Esophagus muscularis mucosa (tissue), 4 donors: ENCODE results near the gene SMIM5. TPM values are rescaled to one million over a fixed set of nuclear protein-coding genes. Genes with fewer than 3 reads are reported as not detected.

Experiments
- DNase-seq: peaks from one replicate; pipeline ENCODE4 v3.0.0-alpha.2; 2017; ENCODE audit errors: extremely low spot score
- H3K27ac ChIP-seq, 4 donors: fragments of 200-600 bp; sonication (generic); replicated peaks in 1 of 4; 1 replicate in 3 of 4; 2 replicates in 1 of 4; pipeline ENCODE4 v1.5.1; 2016 to 2019; ENCODE audit warnings: mild to moderate bottlenecking in 1 of 4
- H3K27me3 ChIP-seq, 4 donors: fragments of 200-600 bp; sonication (generic); one replicate each; pipeline versions ENCODE4 v1.5.1 to v1.6.0; 2016 to 2019
- H3K36me3 ChIP-seq, 4 donors: fragments of 200-600 bp; sonication (generic); one replicate each; pipeline ENCODE4 v1.5.1; 2016 to 2019
- H3K4me1 ChIP-seq, 4 donors: fragments of 200-600 bp; sonication (generic); one replicate each; pipeline ENCODE4 v1.5.1; 2016 to 2019
- H3K4me3 ChIP-seq, 4 donors: fragments of 200-600 bp; sonication (generic); 1 replicate in 2 of 4; 2 replicates in 2 of 4; pipeline ENCODE4 v1.5.1; 2016 to 2019; ENCODE audit warnings: mild to moderate bottlenecking in 4 of 4, moderate library complexity in 1 of 4
- H3K9me3 ChIP-seq, 4 donors: fragments of 200-600 bp; sonication (generic); 1 replicate in 3 of 4; 2 replicates in 1 of 4; pipeline ENCODE4 v1.5.1; 2016 to 2019
- CTCF ChIP-seq, 3 experiments: fragments of 200-600 bp in 2 of 3; fragments of 450-650 bp in 1 of 3; sonication (generic) in 2 of 3; IDR thresholded peaks; one replicate each; pipeline ENCODE4 v1.5.1; 2017 to 2019; ENCODE audit warnings: antibody characterized with exemption in 3 of 3, mild to moderate bottlenecking in 2 of 3, moderate library complexity in 1 of 3
- EP300 ChIP-seq: sonication (generic); formaldehyde crosslinking; IDR thresholded peaks from one replicate; pipeline ENCODE4 v1.6.1; 2017; ENCODE audit warnings: antibody characterized with exemption
- POLR2A ChIP-seq: fragments of 450-650 bp; IDR thresholded peaks from one replicate; pipeline ENCODE4 v1.6.1; 2017; ENCODE audit warnings: antibody characterized with exemption, moderate library complexity, mild to moderate bottlenecking, low read depth
- POLR2AphosphoS5 ChIP-seq, 2 donors: sonication (generic); formaldehyde crosslinking; IDR thresholded peaks; one replicate each; pipeline ENCODE4 v1.6.1; 2017; ENCODE audit warnings: antibody characterized with exemption in 2 of 2
- WGBS: methylation state at CpG from one replicate; pipeline ENCODE4 v1.1.5; 2018; 5-methylcytosine and 5-hydroxymethylcytosine counted together
- intact Hi-C: fragments of 100-400 bp; cut with DNase I; formaldehyde crosslinking; loops from one replicate; pipeline ENCODE4 v1.15.1; 2023
- total RNA-seq, 4 donors: library from RNA; depleted of rRNA; stranded (reverse); fragments of >200 nt; gene quantifications; one replicate each; pipeline versions ENCODE4 v1.1.0 to v1.2.1, GENCODE V29; 2016

SMIM5 gene
- total RNA-seq, 4 donors from 2014 or later = 4.3 to 6.6 (median 5.6) TPM

DNA sequence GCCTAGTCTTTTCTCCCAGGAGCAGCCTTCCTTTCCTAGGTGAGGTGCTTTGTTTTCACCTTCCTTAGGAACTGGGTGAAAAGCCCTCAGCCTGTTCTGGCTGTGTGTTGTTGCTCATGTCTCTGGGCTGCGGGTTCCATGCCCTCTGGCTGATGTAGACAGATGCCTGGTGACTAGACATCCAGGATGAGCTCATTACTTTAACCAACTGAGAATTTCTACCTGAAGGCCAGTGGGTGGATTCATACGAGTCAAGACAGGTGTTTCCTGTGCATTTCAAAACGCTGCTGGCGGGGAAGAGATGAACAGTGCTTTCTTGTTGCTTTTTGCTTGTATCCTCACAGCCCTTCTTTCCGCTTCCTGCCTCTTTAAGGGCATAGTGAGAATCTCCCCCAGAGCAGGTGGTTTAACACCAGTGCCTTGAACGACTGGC is 56.2 kb downstream of the SMIM5 start:
- no peak for DNase-seq
- Histone ChIP-seq H3K27ac (peak overlapping the region; percentile 19 to 78 (median 61)), H3K4me3 (no peak overlapping the region), H3K9me3 (no peaks in the 10 kb centered on the region), H3K4me1 (peaks cover 77 to 100% (median 95%) of the 10 kb centered on the region in 4 donors), H3K27me3 (no peaks in the 10 kb centered on the region), H3K36me3 (peaks cover 0 to 50% (median 19%) of the 10 kb centered on the region in 4 donors)
- intact Hi-C loops = no loop called here
- WGBS = 79% methylated on average over 6 of the region's 6 CpGs
- no peak for TF ChIP-seq POLR2A
- no peak for TF ChIP-seq CTCF (IDR thresholded peaks at IDR 0.05)
- TF ChIP-seq EP300 = no peak
- TF ChIP-seq POLR2AphosphoS5 (IDR thresholded peaks at IDR 0.05) = no peak

Other genes with a start within 250 kb of the SMIM5 start
- 100 to 1,000 TPM in 3 of 4 donors, 10 to 100 TPM in 1; 84.3 to 140 (median 113) TPM for gene GRB2, start 227.8 kb upstream of the SMIM5 start, total RNA-seq
- 10 to 100 TPM; 35.3 to 71.4 (median 46.3) TPM for gene TMEM94, start 176.8 kb upstream of the SMIM5 start, total RNA-seq
- 10 to 100 TPM; 16.2 to 43.5 (median 35.5) TPM for gene CASKIN2, start 117.9 kb upstream of the SMIM5 start, total RNA-seq
- 10 to 100 TPM; 14.5 to 32.1 (median 24.1) TPM for gene TSEN54, start 116.9 kb upstream of the SMIM5 start, total RNA-seq
- gene LLGL2, start 107.7 kb upstream of the SMIM5 start, total RNA-seq = 10 to 100 TPM in 2 of 4 donors, 1 to 10 TPM in 2; 6.1 to 12.3 (median 9.1) TPM
- gene MYO15B, start 45.6 kb upstream of the SMIM5 start, total RNA-seq = 10 to 100 TPM; 34.5 to 61.9 (median 43.4) TPM
- gene RECQL5, start 33.7 kb downstream of the SMIM5 start, total RNA-seq = 10 to 100 TPM in 3 of 4 donors, 1 to 10 TPM in 1; 6.3 to 14.7 (median 11.9) TPM
- gene SAP30BP, start 33.9 kb downstream of the SMIM5 start, total RNA-seq = 10 to 100 TPM; 50.3 to 81.3 (median 77.6) TPM
- gene ITGB4, start 88.0 kb downstream of the SMIM5 start, total RNA-seq = 10 to 100 TPM; 36.5 to 57.4 (median 46.6) TPM
- 10 to 100 TPM; 16.9 to 34.1 (median 24.4) TPM for gene GALK1, start 131.8 kb downstream of the SMIM5 start, total RNA-seq
- gene UNK, start 151.4 kb downstream of the SMIM5 start, total RNA-seq = 10 to 100 TPM; 18.0 to 23.7 (median 20.0) TPM
- 1 to 10 TPM; 5.9 to 10.0 (median 9.0) TPM for gene UNC13D, start 211.0 kb downstream of the SMIM5 start, total RNA-seq
- gene WBP2, start 221.9 kb downstream of the SMIM5 start, total RNA-seq = 10 to 100 TPM; 48.2 to 95.8 (median 85.2) TPM
- gene TRIM47, start 245.1 kb downstream of the SMIM5 start, total RNA-seq = 100 to 1,000 TPM in 1 of 4 donors, 10 to 100 TPM in 3; 67.8 to 147 (median 81.9) TPM